ENCODE measurements around the gene LATS2. TPM values are rescaled to one million over a fixed set of nuclear protein-coding genes. Genes with fewer than 3 reads are reported as not detected.
A peak's percentile ranks its signal among the peaks of the same experiment; 100 is the strongest.

LATS2 gene
- 14.6 and 18.8 TPM in 2 replicates for total RNA-seq (2014; rRNA removed)
- polyA plus RNA-seq (2012) = 17.6 TPM

GRCh38 chr13:21061029-21061763 lies at the start of gene LATS2:
Gene LATS2, minus strand, starts transcription at chr13:21061586. Its CDS starts 15,560 bp downstream, at chr13:21046026.
- peak; percentile 91 for DNase-seq (ENCODE audit: low read depth)

GRCh38 chr13:21109168-21109567 lies 47.8 kb upstream of the LATS2 start:
- no peak for DNase-seq (ENCODE audit: low read depth)

GRCh38 chr13:21106089-21106488 lies 44.7 kb upstream of the LATS2 start:
- peak; percentile 78 for DNase-seq (ENCODE audit: low read depth)

- no peak for DNase-seq (ENCODE audit: low read depth)
Observed at GRCh38 chr13:21104199-21105019, 43.0 kb upstream of the LATS2 start.

- no peak for DNase-seq (ENCODE audit: low read depth)
Observed at GRCh38 chr13:21101865-21102576, 40.6 kb upstream of the LATS2 start.

- DNase-seq (ENCODE audit: low read depth) = no peak
Observed at GRCh38 chr13:21100994-21101757, 39.8 kb upstream of the LATS2 start.

DNA sequence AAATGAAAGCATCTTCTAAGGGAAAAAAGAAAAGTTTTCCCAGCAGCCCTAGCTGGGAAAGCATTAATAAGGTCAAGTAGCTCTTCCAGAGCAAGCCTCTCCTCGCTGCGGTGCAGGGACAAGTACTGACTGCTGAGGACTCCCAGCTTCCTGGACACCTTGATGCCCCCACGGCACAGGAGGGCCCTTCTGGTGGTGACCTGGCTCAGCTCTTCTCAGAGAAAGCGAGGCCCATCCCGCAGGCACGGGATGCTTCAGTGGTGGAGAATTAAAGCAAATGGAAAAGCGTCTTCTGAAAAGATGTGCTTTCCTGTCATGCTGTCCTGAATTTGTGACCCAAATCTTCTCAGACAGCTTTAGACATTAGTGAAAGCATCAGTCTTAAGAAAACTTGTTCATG lies 38.8 kb upstream of the LATS2 start:
- DNase-seq (ENCODE audit: low read depth) = no peak

DNA sequence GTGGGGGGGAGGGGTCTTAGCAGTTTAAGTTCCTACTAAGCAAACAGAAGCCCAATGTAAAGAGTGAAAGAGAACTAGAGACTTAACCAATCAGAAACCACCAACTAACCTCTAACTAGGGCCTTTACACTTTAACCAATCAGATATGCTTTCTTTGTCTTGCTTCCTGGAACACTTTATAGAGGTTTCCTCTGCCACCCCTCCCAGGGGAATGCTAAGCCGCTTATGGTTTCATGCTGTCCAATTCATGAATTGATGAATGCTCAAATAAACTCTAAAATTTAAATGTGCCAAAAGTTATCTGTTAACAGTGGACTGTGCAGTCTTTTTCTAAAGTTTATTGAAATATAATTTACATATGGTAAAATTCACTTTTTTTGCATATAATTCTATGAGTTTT lies 33.9 kb upstream of the LATS2 start:
- no peak for DNase-seq (ENCODE audit: low read depth)

- DNase-seq (ENCODE audit: low read depth) = no peak
Observed at GRCh38 chr13:21089830-21090229, 28.4 kb upstream of the LATS2 start.

GRCh38 chr13:21088534-21088933 lies 27.1 kb upstream of the LATS2 start:
- no peak for DNase-seq (ENCODE audit: low read depth)

DNA sequence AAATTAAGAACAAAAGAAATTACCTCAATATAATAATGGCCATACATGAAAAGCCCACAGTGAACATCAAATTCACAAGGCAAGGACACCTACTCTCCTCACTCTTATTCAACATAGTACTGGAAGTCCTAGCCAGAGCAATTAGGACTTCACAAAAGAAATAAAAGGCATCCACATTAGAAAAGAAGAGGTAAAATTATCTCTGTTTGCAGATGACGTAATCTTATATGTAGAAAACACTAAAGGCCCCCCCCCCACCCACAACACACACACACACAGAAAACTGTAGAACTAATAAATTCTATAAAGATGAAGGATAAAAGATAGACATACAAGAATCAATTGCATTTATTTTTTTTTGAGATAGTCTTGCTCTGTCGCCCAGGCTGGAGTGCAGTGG lies 25.5 kb upstream of the LATS2 start:
- no peak for DNase-seq (ENCODE audit: low read depth)

- DNase-seq (ENCODE audit: low read depth) = no peak
Observed at GRCh38 chr13:21081926-21082325, 20.5 kb upstream of the LATS2 start.

DNA sequence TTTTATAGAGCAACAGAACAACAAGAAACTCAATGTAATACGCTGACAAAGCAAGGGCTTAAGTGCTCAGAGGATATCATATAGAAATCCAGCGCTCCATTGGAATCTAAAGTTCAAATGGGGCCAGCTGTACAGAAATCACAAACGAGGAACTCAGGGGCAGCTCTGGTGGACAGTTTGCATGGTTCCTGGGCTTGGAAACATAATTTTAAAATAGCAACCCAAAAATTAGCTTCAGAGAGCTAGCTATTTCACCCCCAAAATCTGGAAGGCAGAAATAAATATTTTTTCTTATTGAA lies 19.2 kb upstream of the LATS2 start:
- no peak for DNase-seq (ENCODE audit: low read depth)

DNA sequence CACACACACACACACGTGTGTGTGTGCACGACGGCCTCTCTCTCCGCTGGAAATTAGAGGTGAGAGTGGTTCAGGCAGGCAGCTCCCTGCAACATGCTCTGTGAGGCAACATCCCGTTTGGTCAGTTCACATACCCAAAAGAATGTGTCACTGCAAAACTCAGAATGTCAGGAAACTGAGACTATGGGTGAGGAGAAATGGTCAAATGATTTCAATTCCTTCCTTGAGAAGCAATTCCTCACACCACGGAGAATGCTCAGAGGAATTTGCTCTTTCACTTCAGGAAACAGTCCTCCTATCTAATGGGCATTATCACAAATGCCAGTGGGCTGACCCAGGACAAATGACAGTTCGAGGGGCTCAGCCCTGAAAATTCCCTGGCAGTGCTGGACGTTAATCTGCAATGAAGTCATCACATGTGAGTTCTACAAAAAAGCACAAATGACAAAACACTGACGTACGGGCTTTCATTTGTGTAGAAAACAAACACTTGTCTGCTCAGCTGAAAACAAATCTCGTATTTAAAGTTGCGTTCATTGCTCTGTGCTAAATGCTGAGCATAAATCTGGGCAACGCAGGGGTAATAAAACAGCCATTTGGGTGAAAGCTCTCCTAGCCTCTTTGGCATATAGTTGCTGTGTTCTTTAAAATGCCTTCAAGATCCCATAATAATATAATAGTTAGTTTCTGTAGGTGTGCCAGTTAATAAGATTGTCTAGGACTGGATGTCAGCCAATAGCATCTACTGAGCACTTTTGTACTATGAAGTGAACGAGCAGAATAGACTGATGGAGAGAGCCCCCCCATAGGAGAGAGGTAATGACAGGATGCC lies 18.6 kb upstream of the LATS2 start:
- DNase-seq (ENCODE audit: low read depth) = peak; percentile 86

GRCh38 chr13:21079221-21079620 lies 17.8 kb upstream of the LATS2 start:
- peak; percentile 24 for DNase-seq (ENCODE audit: low read depth)

GRCh38 chr13:21078501-21078900 lies 17.1 kb upstream of the LATS2 start:
- DNase-seq (ENCODE audit: low read depth) = no peak

GRCh38 chr13:21077788-21078353 lies 16.5 kb upstream of the LATS2 start:
- DNase-seq (ENCODE audit: low read depth) = no peak

DNA sequence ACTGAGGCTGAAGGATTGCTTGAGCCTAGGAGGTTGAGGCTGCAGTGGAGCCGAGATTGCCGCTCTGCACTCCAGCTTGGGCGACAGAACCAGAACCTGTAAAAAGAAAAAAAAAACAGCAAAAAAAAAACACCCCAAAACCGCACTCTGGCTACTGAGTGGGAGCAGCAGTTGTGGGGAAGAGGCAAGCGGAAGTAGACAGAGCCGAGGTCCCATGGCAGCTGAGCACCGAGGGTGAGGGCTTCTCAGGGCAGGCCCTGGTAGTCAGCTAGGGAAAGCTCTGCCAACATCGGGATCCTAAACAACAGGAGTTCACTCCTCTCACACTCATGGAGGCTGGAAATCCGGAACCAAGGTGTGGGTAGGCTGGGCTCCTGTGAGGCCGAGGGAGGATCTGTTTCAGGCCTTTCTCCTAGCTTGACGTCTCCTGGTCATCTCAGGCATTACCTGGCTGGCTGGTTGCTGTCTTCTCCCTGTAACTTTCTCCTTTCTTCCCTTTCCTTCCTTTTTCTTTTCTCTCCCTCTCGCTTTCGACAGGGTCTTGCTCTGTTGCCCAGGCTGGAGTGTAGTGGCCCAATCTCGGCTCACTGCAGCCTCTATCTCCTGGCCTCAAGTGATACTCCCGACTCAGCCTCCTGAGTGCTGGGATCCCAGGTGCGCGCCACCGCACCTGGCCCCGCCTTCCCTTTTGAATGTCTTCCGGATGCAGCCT lies 15.8 kb upstream of the LATS2 start:
- DNase-seq (ENCODE audit: low read depth) = no peak

DNA sequence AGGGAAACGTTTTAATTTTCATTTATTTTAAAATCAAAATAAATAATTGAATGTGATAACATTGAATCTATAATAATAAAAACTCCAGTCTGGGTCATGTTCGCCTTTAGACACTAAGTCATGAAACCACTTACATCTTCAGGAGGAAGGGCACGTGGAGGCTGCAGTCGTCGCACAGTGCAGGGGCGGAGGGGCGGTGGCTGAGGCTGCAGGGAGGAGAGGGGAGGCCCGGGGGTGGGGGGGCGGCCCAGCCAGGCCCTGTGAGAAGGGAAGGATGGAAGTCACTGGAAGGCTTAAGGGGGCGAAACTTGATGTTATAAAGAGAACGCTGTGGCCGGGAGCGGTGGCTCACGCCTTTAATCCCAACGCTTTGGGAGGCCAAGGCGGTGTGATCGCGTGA lies 14.9 kb upstream of the LATS2 start:
- DNase-seq (ENCODE audit: low read depth) = no peak

Measured in LHCN-M2 (cell line).